ENCODE results near the gene UFD1.

DNA sequence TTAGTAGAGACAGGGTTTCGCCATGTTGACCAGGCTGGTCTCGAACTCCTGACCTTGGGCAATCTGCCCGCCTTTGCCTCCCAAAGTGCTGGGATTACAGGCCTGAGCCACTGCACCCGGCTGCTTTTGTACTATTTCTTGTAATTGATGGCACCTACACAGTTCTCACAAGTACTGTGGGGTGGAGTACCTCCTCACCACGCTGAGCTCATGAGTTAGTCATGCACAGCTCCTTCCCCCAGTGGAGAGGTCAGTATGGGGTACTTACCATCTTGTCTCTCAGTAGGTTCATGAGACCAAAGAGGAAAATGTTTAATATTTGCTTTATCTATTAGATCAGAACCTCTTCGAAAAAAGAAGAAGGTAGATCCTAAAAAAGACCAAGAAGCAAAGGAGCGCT lies 44.6 kb downstream of the UFD1 start:
- TF ChIP-seq, protein P1, sequence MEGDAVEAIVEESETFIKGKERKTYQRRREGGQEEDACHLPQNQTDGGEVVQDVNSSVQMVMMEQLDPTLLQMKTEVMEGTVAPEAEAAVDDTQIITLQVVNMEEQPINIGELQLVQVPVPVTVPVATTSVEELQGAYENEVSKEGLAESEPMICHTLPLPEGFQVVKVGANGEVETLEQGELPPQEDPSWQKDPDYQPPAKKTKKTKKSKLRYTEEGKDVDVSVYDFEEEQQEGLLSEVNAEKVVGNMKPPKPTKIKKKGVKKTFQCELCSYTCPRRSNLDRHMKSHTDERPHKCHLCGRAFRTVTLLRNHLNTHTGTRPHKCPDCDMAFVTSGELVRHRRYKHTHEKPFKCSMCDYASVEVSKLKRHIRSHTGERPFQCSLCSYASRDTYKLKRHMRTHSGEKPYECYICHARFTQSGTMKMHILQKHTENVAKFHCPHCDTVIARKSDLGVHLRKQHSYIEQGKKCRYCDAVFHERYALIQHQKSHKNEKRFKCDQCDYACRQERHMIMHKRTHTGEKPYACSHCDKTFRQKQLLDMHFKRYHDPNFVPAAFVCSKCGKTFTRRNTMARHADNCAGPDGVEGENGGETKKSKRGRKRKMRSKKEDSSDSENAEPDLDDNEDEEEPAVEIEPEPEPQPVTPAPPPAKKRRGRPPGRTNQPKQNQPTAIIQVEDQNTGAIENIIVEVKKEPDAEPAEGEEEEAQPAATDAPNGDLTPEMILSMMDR (IDR thresholded peaks at IDR 0.05; ENCODE audit: poor library complexity), result no peak
- TF ChIP-seq EZH2phosphoT487 (IDR thresholded peaks at IDR 0.05; ENCODE audit: low read depth, severe bottlenecking, unreplicated experiment), result no peak
